HepG2 (cell line): Measurements from ENCODE around the gene PROKR1. TPM values are rescaled to one million over a fixed set of nuclear protein-coding genes. Genes with fewer than 3 reads are reported as not detected.

ENCODE experiments used
- ATAC-seq: fragments of 200-7000 bp; cut with Tn5 transposase; 3 replicates; pipeline ENCODE4 v1.9.1; 2020; ENCODE audit warnings: mild to moderate bottlenecking, moderate library complexity
- BruUV-seq: library from RNA; stranded (reverse); fragments of 400-500 nt; replicated peaks from 2 replicates; lab custom pipeline; 2021; lab: Mats Ljungman, UMichigan
- CTCF ChIA-PET: fragments of 300-600 bp; formaldehyde crosslinking; extraction: SDS; loops from one replicate; lab custom pipeline; 2021; ENCODE audit warnings: low total read pairs, inconsistent platforms, low intra/inter-chr PET ratio; lab: Yijun Ruan, JAX
- POLR2A ChIA-PET: fragments of 350-600 bp; sonication (Branson Sonifier 250); formaldehyde crosslinking; loops from one replicate; lab custom pipeline; 2020; ENCODE audit warnings: antibody characterized with exemption, inconsistent platforms; lab: Yijun Ruan, JAX
- DNase-seq: peaks from one replicate; pipeline ENCODE4 v3.0.0-alpha.2; 2015; ENCODE audit warnings: low spot score
- FAIRE-seq: peaks from 3 replicates; lab custom pipeline; 2011; peaks lifted over from hg19 to GRCh38; lab: Jason Lieb, UNC
- H2AFZ ChIP-seq: one replicate; pipeline ENCODE4 v1.6.1; 2011; ENCODE audit warnings: low read length, inconsistent platforms
- H3K27ac ChIP-seq: fragments of 300-600 bp; 3 replicates; pipeline ENCODE4 v1.8.0; 2011; ENCODE audit warnings: mixed run types, mild to moderate bottlenecking, mixed read lengths, low read length, inconsistent platforms; ENCODE audit not compliant: insufficient read depth; ENCODE audit errors: extremely low read length
- H3K27me3 ChIP-seq, 2 experiments: fragments of 200-600 bp in 1 of 2; 2 replicates in 1 of 2; 3 replicates in 1 of 2; pipeline versions ENCODE4 v1.6.0 to v1.8.0; 2011; ENCODE audit warnings: low read length in 2 of 2, mild to moderate bottlenecking in 2 of 2, moderate library complexity in 2 of 2, inconsistent platforms in 1 of 2; ENCODE audit not compliant: insufficient read depth in 2 of 2, control insufficient read depth in 1 of 2
- H3K36me3 ChIP-seq, 2 experiments: fragments of 200-600 bp in 1 of 2; replicated peaks in 1 of 2; 2 replicates in 1 of 2; 3 replicates in 1 of 2; pipeline versions ENCODE4 v1.5.1 to v1.8.0; 2011; ENCODE audit warnings: low read length in 2 of 2, inconsistent platforms in 1 of 2; ENCODE audit not compliant: insufficient read depth in 2 of 2, control insufficient read depth in 1 of 2
- H3K4me1 ChIP-seq: 2 replicates; pipeline ENCODE4 v1.5.1; 2012; ENCODE audit warnings: low read length, inconsistent platforms; ENCODE audit not compliant: insufficient read depth
- H3K4me2 ChIP-seq: 2 replicates; pipeline ENCODE4 v1.6.0; 2011; ENCODE audit warnings: low read depth, low read length, inconsistent platforms
- H3K4me3 ChIP-seq, 3 experiments: fragments of 200-600 bp in 1 of 3; sonication (generic), shearing (Covaris generic) in 1 of 3; replicated peaks in 1 of 3; 2 replicates each; pipeline ENCODE4 v1.5.1; 2011 to 2016; ENCODE audit warnings: low read length in 3 of 3, inconsistent platforms in 2 of 3, low read depth in 2 of 3, mild to moderate bottlenecking in 2 of 3, control low read depth in 1 of 3, mixed read lengths in 1 of 3; ENCODE audit not compliant: insufficient read depth in 1 of 3
- H3K79me2 ChIP-seq: one replicate; pipeline ENCODE4 v1.6.1; 2011; ENCODE audit warnings: low read length, inconsistent platforms; ENCODE audit not compliant: insufficient read depth
- H3K9ac ChIP-seq: 2 replicates; pipeline ENCODE4 v1.6.0; 2011; ENCODE audit warnings: mild to moderate bottlenecking, low read depth, low read length, inconsistent platforms; ENCODE audit not compliant: insufficient read depth
- H3K9me3 ChIP-seq: 2 replicates; pipeline ENCODE4 v1.5.1; 2012; ENCODE audit warnings: mild to moderate bottlenecking, low read length
- H4K20me1 ChIP-seq: 2 replicates; pipeline ENCODE4 v1.6.0; 2011; ENCODE audit warnings: inconsistent platforms, mild to moderate bottlenecking, low read length, moderate library complexity; ENCODE audit not compliant: insufficient read depth
- ADNP ChIP-seq: sonication (generic); formaldehyde crosslinking; IDR thresholded peaks from 2 replicates; pipeline ENCODE4 v1.4.0; 2020; ENCODE audit warnings: missing genetic modification reagents
- ARNT ChIP-seq: fragments of 450-650 bp; IDR thresholded peaks from 2 replicates; pipeline ENCODE4 v1.6.1; 2017
- ATF4 ChIP-seq, 2 experiments: fragments of 450-650 bp in 1 of 2; sonication (generic) in 1 of 2; formaldehyde crosslinking; IDR thresholded peaks; 2 replicates each; pipeline versions ENCODE4 v1.5.0 to v1.8.0; 2020 to 2022; ENCODE audit warnings: mild to moderate bottlenecking in 1 of 2, missing genetic modification reagents in 1 of 2
- GABPA ChIP-seq, 2 experiments: IDR thresholded peaks; 2 replicates each; pipeline ENCODE4 v1.6.1; 2011 to 2016; ENCODE audit warnings: low read depth in 2 of 2, low read length in 1 of 2, missing biosample characterization in 1 of 2, missing genetic modification characterization in 1 of 2
- JUND ChIP-seq: sonication (generic); formaldehyde crosslinking; IDR thresholded peaks from 2 replicates; pipeline ENCODE4 v1.8.0; 2022; ENCODE audit warnings: mild to moderate bottlenecking, missing genetic modification reagents
- KAT2B ChIP-seq: fragments of 150-350 bp; IDR thresholded peaks from 2 replicates; pipeline ENCODE4 v1.6.1; 2014; ENCODE audit warnings: low read depth, low read length, borderline replicate concordance
- NCOA2 ChIP-seq: sonication (generic); formaldehyde crosslinking; IDR thresholded peaks from 2 replicates; pipeline ENCODE4 v1.8.0; 2022; ENCODE audit warnings: inconsistent platforms
- PRPF4 ChIP-seq: fragments of 200-400 bp; formaldehyde crosslinking; IDR thresholded peaks from 2 replicates; pipeline ENCODE4 v1.6.1; 2016; ENCODE audit warnings: low read length, low read depth; ENCODE audit not compliant: poor library complexity, severe bottlenecking
- RBM39 ChIP-seq: fragments of 200-400 bp; formaldehyde crosslinking; IDR thresholded peaks from one replicate; pipeline ENCODE4 v1.6.1; 2018; ENCODE audit warnings: antibody characterized with exemption, mild to moderate bottlenecking, low read depth, low read length; ENCODE audit not compliant: poor library complexity, severe bottlenecking
- TEAD2 ChIP-seq: sonication (generic); formaldehyde crosslinking; IDR thresholded peaks from 2 replicates; pipeline ENCODE4 v1.9.0; 2021; ENCODE audit warnings: missing genetic modification reagents
- TEAD3 ChIP-seq: optimal IDR thresholded peaks from 2 replicates; pipeline ENCODE3; 2016; ENCODE audit warnings: borderline replicate concordance
- ZKSCAN8 ChIP-seq: IDR thresholded peaks from 2 replicates; pipeline ENCODE4 v1.6.1; 2016; ENCODE audit warnings: borderline replicate concordance, missing genetic modification reagents, missing compliant biosample characterization
- ZNF142 ChIP-seq: sonication (generic); formaldehyde crosslinking; IDR thresholded peaks from 2 replicates; pipeline ENCODE4 v1.4.0; 2020; ENCODE audit warnings: missing genetic modification reagents
- ZNF362 ChIP-seq: sonication (generic); formaldehyde crosslinking; IDR thresholded peaks from 2 replicates; pipeline ENCODE4 v1.4.0; 2020; ENCODE audit warnings: missing genetic modification reagents, mild to moderate bottlenecking, borderline replicate concordance
- ZNF777 ChIP-seq: sonication (generic); formaldehyde crosslinking; IDR thresholded peaks from 2 replicates; pipeline ENCODE4 v1.4.0; 2020; ENCODE audit warnings: missing genetic modification reagents
- in situ Hi-C: cut with HindIII; loops from 2 replicates; pipeline ENCODE4 v1.10.0; 2017; ENCODE audit warnings: low pct_unique_long_range_greater_than_20kb; ENCODE audit not compliant: extremely low pct_ligation_motif_present
- intact Hi-C: fragments of 100-400 bp; cut with micrococcal nuclease; formaldehyde crosslinking; loops from one replicate; pipeline ENCODE4 v1.10.0; 2022; ENCODE audit not compliant: unreplicated experiment
- polyA plus RNA-seq, 8 experiments: library from polyadenylated mRNA; depleted of rRNA in 3 of 8; stranded (reverse) in 7 of 8; unstranded in 1 of 8; fragments of >200 nt; fragmentation: Illumina TruSeq in 4 of 8; extraction: Trizol in 4 of 8; gene quantifications; 2 replicates each; pipeline versions ENCODE4 v1.2.1 to v1.2.3, GENCODE V29; 2011 to 2016; ENCODE audit warnings: low read depth in 4 of 8, missing spikeins in 1 of 8, mixed read lengths in 1 of 8; ENCODE audit not compliant: insufficient read depth in 1 of 8
- total RNA-seq, 5 experiments: library from RNA; depleted of rRNA; stranded (reverse); fragments of >200 nt; fragmentation: Illumina TruSeq; extraction: Trizol; gene quantifications; 2 replicates each; pipeline ENCODE4 v1.2.3, GENCODE V29; 2016; ENCODE audit warnings: low read depth in 1 of 5

The PROKR1 gene
- total and polyA plus RNA-seq, 2 of the 13 experiments (the other 11 are each of a cell fraction or from before 2014, with no cell fraction given) = not detected

- Histone ChIP-seq H3K79me2 (no peaks in the 10 kb centered on the region), H2AFZ (no peak overlapping the region), H4K20me1 (no peaks in the 10 kb centered on the region), H3K9me3 (no peaks in the 10 kb centered on the region), H3K4me1 (no peaks in the 10 kb centered on the region), H3K36me3 (no peaks in the 10 kb centered on the region), H3K27me3 (no peaks in the 10 kb centered on the region), H3K4me3 (no peak overlapping the region), H3K4me2 (no peak overlapping the region), H3K27ac (no peak overlapping the region), H3K9ac (no peak overlapping the region)
- in situ Hi-C loops = no loop called here
- ATAC-seq (no peak), FAIRE-seq (no peak), DNase-seq (no peak)
- POLR2A ChIA-PET = no interaction called here
- intact Hi-C loops = no loop called here
- TF ChIP-seq JUND (CRISPR knock-in tag) = no peak
- no peak for TF ChIP-seq PRPF4
- no peak for TF ChIP-seq ZKSCAN8 (CRISPR knock-in tag)
- no peak for TF ChIP-seq ZNF142 (CRISPR knock-in tag)
- no peak for TF ChIP-seq TEAD2 (CRISPR knock-in tag)
- TF ChIP-seq RBM39 = no peak
- no peak for TF ChIP-seq ARNT
- TF ChIP-seq ZNF777 (CRISPR knock-in tag) = no peak
- no peak for TF ChIP-seq ATF4 (CRISPR knock-in tag; IDR thresholded peaks at IDR 0.05)
- no peak for TF ChIP-seq KAT2B
- TF ChIP-seq ADNP (CRISPR knock-in tag) = no peak
- TF ChIP-seq TEAD3 (CRISPR knock-in tag) = no peak
- no peak for TF ChIP-seq ZNF362 (CRISPR knock-in tag)
- no peak for TF ChIP-seq NCOA2 (CRISPR knock-in tag)
- TF ChIP-seq GABPA (IDR thresholded peaks at IDR 0.05; ENCODE audit: low read depth, low read length) = no peak
- TF ChIP-seq GABPA (CRISPR knock-in tag; IDR thresholded peaks at IDR 0.05; ENCODE audit: low read depth) = no peak
- no TSS peak for BruUV-seq
- CTCF ChIA-PET = no interaction called here
Observed at GRCh38 chr2:68620772-68621171, 22.6 kb upstream of the PROKR1 start.
